ENCODE measurements around the gene SORCS2.
A peak's percentile ranks its signal among the peaks of the same experiment; 100 is the strongest.

SORCS2 gene

DNA sequence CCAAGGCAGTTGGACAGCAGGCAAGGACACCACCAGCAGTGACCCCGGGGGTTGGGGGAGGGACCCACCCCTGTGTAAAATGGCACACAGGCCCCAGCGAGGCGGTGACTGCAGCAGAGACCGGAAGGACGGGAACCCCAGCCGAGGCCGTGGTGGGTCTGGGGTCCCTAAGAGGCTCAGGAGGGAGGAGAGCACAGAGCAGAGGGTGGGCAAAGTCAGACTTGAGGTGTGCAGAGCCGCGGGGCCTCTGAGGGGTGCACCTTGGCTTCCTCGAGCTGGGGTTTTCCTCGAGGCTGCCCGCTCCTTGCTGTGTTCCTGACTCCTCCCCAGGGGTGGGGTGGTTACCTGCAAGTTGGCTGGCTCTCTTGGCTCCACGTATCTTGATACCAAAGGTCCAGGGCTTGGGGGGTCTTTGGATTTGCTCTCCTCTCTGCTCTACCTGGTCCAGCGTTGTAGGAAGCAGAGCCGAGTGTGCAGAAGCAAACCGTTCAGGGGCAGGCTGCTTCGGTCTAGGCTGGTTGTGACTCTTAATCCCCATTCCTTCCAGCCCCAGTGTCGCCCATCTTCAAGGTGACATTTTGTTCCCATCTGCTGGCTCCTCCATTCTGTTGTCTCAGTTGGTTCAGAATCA, 37.9 kb upstream of the SORCS2 start:
- ChIA-PET POLR2A (ENCODE audit: low non-redundant PET) (no interaction called here), CTCF (no interaction called here)
- H3K27ac ChIP-seq = peak overlapping the region; percentile 91
- TF ChIP-seq, protein P1, sequence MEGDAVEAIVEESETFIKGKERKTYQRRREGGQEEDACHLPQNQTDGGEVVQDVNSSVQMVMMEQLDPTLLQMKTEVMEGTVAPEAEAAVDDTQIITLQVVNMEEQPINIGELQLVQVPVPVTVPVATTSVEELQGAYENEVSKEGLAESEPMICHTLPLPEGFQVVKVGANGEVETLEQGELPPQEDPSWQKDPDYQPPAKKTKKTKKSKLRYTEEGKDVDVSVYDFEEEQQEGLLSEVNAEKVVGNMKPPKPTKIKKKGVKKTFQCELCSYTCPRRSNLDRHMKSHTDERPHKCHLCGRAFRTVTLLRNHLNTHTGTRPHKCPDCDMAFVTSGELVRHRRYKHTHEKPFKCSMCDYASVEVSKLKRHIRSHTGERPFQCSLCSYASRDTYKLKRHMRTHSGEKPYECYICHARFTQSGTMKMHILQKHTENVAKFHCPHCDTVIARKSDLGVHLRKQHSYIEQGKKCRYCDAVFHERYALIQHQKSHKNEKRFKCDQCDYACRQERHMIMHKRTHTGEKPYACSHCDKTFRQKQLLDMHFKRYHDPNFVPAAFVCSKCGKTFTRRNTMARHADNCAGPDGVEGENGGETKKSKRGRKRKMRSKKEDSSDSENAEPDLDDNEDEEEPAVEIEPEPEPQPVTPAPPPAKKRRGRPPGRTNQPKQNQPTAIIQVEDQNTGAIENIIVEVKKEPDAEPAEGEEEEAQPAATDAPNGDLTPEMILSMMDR (conservative IDR thresholded peaks at IDR 0.05; ENCODE audit: low read depth) = no peak
- DNase-seq (ENCODE audit: low spot score) = no peak

DNA sequence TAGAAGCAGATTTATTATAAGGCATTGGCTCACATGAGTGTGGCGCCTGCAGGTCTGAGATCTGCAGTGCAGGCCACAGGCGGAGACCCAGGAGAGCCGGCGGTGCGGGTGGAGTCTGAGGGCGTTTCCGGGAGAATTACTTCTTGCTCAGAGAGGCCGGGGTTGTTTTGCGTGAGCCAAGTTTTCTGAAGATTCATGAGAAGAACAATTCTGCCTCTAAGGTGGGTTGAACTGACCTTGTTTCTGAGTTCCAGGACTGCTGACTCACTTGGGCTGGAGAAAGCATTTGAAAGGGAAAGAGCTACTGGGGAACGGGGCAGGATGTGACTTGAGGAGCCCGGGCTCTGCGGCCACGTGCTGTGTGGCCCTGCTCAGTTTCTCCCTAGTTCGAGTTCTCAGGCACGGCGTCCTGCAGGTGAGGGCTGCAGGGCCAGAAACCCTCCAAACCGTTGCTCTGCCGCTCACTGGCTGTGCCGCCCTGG, 36.7 kb upstream of the SORCS2 start:
- TF ChIP-seq, protein P1 (conservative IDR thresholded peaks at IDR 0.05; ENCODE audit: low read depth) = no peak
- ChIA-PET POLR2A (ENCODE audit: low non-redundant PET) (no interaction called here), CTCF (no interaction called here)
- peak; percentile 41 for DNase-seq (ENCODE audit: low spot score)
- H3K27ac ChIP-seq = peak overlapping the region; percentile 91

- H3K27ac ChIP-seq = peak overlapping the region; percentile 91
- ChIA-PET POLR2A (ENCODE audit: low non-redundant PET) (no interaction called here), CTCF (interaction anchor here (0.7 kb wide), 1 partner anchor 587 kb away, joined by 5 read pairs; no protein-coding TSS in a partner anchor)
- no peak for DNase-seq (ENCODE audit: low spot score)
- TF ChIP-seq, protein P1 (conservative IDR thresholded peaks at IDR 0.05; ENCODE audit: low read depth) = no peak
Observed at GRCh38 chr4:7156328-7156727, 36.0 kb upstream of the SORCS2 start.

GRCh38 chr4:7156761-7157488, 35.4 kb upstream of the SORCS2 start:
- TF ChIP-seq, protein P1 (conservative IDR thresholded peaks at IDR 0.05; ENCODE audit: low read depth) = peak; percentile 34
- POLR2A ChIA-PET (ENCODE audit: low non-redundant PET) = no interaction called here

DNA sequence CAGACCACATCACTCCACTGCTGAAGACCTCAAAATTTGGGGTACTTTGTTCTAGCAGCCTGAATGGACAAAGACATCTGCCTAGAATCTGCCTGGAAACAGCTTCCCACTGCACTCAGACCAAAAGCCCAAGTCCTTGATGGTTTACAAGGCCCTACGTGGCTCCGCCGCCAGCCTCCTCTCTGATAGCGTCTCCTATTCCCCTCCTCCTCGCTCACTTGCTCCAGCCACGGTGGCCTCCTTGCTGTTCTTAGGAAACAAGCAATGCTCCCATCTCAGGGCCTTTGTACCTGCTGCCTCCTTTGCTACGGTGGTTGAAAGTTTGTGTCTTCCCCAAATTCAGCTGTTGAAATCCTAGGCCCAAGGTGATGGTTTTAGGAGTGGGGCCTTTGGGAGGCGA, 34.7 kb upstream of the SORCS2 start:
- TF ChIP-seq, protein P1 (conservative IDR thresholded peaks at IDR 0.05; ENCODE audit: low read depth) = no peak
- no peak for DNase-seq (ENCODE audit: low spot score)
- ChIA-PET CTCF (no interaction called here), POLR2A (ENCODE audit: low non-redundant PET) (no interaction called here)
- no peak overlapping the region for H3K27ac ChIP-seq

More at GRCh38 chr4:7156761-7157488, 35.4 kb upstream of the SORCS2 start:
- H3K27ac ChIP-seq = peak overlapping the region; percentile 91
- DNase-seq (ENCODE audit: low spot score) = no peak
- CTCF ChIA-PET = interaction anchor here (0.7 kb wide), 1 partner anchor 586 kb away, joined by 5 read pairs; no protein-coding TSS in a partner anchor

DNA sequence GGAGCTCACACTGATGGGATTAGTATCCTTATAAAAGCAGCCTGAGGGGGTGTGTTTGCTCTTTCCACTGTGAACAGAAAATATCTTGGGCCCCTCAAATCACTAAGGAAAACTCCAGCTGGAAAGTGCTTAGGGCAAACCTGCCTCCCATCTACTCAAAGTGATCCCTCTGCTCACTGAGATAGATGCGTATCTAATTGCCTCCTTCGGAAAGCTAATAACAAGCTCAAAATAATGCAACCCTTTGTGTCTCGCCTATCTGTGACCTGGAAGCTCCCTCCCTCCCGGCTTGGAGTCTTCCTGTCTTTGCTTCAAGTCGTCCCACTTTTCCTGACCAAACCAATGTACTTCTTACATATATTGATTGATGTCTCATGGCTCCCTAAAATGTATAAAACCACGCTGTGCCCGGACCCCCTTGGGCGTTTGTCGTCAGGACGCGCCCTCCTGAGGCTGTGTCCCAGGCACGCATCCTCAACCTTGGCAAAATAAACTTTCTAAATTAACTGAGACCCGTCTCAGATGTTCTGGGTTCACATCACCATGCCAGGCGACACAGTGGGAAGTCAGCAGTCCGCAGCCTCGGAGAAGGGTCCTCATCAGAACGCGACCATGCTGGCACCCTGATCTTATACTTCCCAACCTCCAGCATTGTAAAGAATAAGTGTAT, 34.1 kb upstream of the SORCS2 start:
- no peak overlapping the region for H3K27ac ChIP-seq
- TF ChIP-seq, protein P1 (conservative IDR thresholded peaks at IDR 0.05; ENCODE audit: low read depth) = no peak
- ChIA-PET POLR2A (ENCODE audit: low non-redundant PET) (no interaction called here), CTCF (no interaction called here)
- no peak for DNase-seq (ENCODE audit: low spot score)

All from RWPE1 (cell line).